ENCODE measurements around the gene THOC7.

Gene THOC7

DNA sequence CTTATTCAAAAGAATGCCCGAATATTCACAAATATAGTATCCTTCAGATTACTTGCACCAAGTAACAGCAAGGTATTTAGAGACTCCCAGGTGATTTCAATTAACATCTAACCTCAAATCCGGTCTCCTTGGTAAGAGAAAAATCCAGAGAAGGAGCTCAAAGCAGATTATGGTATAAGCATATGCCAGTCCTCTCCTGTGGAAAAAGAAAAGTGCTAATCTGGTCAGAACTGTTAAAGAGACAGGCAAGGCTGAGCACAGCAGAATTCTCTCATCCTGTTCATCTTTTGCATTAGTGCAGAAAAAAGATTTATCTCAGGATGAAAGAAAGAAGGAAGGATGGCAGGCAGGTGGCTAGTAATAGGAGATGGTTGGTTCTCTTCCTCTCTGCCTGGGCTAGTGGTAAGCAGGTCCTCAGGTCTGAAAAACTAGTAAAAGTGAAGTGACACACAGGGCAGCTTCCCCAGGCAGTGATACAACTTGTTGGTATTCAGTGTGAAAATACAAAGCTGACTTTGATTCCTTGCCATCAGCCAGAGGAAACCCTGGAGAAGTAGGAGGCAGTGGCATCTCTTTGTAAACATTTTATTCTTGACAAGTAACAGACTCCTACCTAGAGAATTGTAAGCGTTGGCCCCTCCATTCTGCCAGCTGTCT is 14.3 kb upstream of the THOC7 start:
- DNase-seq = no peak

DNA sequence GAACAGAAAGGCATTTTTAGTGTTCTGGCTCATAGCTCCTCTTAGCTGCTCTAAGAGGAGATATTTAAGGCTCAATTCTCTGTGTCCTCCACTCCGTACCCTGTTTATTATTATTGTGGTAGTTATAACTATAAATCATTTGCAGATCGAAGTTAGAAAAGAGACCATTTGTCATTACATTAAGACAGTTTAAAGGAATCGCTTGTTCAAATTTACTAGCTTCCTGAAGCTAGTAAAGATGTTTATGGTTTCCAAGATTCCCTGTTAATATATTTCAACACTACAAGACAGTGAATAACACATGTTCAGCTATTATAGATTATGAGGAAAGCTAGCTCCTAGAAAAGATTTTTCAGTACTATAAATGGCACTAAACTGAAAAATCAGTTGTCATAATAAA is 12.7 kb upstream of the THOC7 start:
- DNase-seq = no peak

DNA sequence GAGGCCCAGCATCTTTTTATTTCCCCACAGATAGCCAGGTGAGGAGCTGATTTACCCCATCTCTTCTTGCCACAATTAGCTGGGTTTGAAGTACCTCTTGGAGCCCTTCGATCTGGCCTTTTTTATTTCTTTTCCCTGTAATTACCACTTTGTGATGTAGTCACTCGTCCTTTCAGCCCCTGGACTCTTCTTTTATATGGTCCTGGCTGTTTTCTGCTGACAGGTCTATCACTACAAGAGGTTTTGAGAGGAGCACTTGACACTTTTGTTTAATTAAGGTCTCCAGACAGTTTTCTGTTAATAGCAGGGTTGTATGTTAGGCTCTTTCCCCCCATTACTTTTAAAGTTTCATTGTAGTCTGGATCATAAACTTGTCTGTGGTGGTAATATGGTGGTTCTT is 11.9 kb upstream of the THOC7 start:
- no peak for DNase-seq

DNA sequence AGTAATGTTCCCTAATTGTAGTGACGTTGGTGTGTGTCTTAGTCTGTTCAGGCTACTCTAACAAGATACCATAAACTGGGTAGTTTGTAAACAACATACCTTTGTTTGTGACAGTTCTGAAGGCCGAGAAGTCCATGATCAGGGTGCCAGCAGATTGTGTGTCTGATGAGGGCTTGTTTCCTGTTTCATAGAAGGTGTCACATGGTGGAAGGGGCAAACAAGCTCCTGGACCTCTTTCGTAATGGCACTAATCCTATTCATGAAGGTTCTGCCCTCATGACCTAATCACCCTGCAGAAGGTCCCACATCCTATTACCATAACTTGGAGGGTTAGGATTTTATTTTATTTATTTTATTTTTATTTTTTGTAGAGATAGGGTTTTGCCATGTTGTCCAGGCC is 11.2 kb upstream of the THOC7 start:
- peak; percentile 59 for DNase-seq

DNA sequence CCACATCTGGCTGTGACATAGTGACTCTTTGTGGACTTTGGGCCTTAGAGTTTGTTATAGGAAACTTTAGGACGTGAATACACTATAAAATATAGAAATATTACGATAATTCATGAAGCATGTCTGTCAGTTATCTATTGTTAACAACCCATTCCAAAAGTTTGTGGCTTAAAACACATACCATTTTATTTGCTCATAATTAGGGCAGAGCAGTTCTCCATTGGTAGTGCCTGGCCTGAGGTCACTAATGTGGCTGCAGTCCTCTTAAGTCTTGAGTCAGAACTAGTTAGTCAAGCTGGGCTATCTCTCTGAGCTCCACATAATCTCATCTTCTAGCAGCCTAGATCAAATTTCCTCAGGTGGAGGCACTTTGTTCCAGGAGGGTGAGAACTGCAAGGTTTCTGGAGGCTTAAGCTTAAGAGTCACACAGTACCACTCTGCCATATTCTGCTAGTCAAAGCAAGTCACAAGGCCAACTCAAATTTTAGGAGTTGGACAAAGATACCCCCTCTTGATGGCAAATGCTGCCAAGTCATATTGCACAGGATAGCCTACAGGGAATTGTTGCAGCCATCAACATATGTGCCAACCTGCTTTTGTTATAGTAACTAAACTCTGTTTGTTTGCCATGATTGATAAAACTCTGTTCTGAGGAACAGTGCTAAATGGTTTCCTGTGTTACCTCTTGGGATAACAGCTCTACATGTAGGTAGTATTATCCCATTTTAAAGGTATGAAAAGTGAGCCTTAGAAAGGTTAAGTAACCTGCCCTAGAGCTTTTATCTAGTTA is 8.7 kb upstream of the THOC7 start:
- no peak for DNase-seq

DNA sequence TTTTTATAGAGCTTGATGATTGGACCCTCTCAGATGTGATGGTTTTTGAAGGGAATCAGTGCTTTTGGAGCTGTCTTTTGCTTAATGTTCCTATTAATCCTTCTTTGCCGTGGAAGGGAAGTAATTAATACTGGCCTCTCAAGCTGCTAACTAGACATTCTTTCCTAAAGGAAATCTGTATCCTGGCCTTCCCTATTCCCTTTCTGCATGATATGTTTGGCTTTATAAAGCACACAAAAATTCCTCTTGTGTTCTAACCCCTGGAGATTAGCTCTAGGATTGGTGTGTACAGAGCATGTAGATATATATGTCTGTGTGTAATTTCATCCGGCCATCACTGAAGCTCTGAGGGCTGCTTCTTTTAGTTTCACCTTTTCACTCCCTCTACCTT is 7.0 kb upstream of the THOC7 start:
- no peak for DNase-seq

DNA sequence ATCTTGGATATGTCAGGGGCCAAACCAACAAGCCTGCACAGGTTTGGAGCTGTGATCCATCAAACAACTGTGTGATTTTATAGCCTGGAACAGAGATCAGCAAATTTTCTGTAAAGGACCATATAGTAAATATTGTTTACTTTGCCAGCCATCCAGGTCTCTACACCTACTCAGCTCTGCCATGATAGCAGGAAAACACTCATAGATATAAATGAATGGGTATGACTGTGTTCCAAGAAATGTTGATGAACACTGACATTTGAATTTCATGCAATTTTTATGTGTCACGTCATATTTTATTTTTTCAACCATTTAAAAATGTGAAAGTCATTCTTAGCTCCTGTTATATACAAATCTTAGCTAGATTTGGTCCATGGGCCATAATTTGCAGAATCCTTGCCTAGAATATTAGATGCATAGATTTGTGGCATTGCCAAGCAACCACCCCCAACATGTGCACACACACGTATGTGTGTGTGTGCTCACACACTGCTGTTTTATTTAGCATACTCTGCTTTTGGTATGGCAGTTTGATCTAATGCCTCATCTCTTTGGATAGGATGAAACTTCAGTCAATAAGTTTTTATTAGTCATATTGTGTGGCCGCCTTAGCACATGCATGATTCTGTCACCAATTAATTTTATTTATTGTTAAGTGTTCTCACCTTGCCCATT is 6.5 kb upstream of the THOC7 start:
- DNase-seq = no peak

DNA sequence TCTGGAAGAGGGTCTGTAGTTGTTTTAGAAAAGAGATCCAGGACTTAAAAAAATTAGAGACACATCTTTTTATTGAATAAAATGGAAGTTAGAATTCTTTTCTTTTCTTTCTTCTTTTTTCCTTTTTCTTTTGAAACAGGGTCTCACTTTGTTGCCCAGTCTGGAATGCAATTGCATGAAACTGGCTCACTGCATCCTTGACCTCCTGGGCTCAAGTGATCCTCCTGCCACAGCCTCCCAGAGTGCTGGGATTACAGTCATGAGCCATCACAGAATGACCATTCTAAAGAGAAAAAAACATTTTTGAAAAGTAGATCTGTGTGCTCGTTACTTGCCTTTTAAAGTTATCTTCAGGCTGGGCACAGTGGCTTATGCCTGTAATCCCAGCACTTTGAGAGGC is 3.6 kb upstream of the THOC7 start:
- no peak for DNase-seq

DNA sequence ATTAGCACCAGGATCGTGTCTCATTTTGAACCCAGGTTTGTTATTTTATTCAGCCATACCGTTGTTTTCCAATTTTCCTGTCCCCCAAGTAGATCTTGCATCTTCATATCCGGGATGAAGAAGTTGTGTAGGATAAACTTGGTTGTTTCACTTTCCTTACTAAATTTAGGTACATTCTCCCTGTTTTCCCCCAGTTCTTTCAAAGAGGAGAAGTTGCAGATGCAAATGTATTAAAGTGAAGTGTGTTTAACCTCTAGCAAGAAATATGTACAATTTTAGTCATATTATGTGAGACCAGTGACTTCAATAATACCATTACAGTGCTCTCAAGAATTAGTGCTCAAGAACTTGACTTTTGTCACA is 1.3 kb upstream of the THOC7 start:
- peak; percentile 53 for DNase-seq

DNA sequence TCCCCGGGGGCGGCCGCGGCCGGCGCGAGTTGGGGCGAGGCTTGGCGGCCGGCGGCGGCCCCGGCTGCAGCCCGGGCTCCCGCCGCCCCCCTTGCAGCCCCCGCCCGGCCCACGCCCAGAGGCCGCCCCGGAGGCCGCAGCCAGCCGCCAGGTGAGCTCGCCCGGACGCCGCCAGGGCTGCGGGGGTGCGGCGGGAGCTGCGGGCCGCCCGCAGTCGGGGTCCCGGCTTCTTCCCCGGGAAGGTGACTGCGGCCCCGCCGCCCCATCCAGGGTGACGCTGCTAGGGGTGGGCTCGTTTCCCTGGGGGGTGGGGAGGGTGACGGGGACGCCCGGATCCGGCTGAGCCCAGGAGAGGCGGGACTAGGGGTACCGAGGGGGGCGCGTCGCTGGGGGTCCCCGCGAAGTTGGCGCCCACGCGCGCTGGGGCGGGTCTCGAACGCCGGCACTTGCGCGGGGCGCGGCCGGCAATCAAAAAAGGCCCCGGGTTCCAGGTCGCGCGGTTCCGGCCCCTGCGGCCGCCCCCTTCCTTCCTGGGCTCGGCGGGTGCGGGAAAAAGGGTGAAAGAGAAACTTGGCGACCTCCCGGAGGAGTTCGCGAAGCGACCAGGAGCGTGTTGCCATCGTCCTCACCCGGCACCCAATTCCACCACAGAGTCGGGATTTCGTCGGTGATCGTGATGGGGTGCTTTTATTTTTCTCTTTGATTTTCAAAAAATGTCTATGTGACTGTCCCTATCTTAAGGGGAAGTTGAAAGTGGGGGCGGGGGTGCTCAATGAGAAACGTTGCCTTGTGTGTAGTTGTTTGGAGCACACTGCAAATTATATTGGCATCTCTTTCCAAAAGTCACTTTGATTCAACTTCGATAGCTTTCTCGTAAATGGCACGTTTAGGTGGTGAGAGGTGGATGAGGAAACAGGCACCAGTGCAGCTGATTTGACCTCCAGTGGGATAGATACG is 681 bp upstream of the THOC7 start:
- DNase-seq = peak; percentile 45

DNA sequence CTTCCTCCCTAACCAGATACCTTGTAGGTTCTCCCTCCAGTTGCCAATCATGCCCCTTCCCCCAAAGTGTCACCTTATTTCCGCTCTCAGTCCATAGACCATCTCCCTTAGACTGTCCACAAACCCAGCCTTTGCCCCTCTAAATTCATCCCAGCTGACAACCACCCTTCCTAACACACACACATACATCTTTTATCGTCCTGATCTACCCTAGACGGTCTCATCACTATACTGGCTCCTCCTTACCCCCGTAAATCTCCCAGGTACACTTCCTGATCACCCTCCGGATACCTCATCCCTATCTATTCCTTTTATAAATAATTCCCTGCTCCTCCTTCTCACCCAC is 828 bp downstream of the THOC7 start:
- DNase-seq = no peak

DNA sequence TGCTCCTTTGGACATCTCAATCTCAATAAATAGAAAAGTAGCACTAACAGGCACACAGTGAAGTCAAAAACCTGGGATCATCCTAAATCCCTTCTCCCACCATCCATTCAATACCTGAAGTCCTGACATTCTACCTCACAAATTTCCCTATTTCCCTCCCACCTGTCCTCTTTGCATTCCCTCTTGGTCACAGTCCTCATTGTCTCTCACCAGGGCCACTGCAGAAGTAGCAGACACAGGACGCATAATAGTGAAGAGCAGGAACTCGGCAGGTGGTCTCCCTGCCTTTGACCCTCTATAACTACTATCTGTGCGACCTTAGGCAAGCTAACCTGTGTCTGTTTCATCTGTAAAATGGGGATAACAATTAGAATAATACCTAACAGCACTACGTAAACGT is 2.3 kb downstream of the THOC7 start:
- DNase-seq = no peak

DNA sequence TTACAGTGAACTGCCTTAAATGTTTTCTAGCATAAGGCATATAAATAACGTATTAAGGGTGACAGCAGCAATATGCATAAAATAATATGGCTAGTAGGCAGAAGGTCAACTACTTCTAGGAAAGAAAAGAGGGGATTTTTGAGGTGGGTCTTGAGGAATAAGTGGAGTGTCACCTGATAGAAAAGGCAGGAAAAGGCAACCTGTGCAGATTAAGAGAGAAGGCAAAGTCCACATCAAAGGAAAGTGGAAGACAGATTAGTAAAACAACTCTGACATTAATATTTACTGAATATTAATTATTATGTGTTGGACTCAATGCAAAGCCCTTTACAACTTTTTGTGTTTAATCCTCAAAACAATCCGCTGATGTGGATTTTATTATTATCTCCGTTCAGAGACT is 2.8 kb downstream of the THOC7 start:
- no peak for DNase-seq

DNA sequence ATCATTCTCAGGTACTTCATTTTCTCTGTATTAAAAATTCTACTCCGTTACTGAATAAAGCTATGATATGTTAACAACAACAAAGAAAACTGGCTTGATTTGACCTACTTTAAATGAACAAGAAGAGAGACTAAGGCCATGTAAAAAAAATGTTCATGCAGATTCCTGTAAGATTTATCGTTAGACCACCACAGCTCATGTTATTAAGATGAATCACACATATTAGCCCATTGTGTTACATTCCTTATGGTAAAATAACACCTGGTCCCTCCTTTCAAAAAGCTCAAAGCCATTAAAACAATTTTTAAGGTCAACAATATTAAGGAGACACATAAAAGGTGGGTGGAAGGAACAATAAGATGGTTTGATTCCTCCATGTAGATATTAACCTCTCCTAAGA is 6.3 kb downstream of the THOC7 start:
- no peak for DNase-seq

DNA sequence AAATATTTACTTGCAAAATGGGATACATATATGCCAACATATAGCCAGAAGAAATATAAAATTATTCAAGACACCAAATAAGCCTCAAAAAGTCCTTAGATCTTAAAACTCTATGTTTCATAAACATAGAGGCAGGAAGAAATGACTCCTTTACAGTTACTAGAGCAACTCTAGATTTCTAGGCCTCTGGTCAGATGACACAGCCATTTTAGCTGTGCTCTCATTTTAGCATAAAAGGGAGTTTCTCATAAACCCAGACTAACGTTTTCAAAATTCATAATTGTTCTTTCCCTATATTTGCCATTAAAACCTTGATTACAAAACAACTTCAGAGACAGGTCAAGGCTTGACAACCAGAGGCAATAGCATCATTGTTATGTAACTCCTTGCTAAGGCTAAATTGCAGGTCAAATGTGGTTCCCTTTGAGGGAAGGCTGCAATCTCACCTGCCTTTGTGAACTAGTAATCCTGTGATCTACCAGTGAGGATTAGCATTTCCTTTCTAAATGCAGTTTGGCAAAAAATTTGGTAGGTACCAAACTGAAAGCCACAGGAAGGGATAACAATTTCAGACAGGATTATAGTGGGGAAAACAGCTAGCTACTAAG is 8.2 kb downstream of the THOC7 start:
- no peak for DNase-seq

DNA sequence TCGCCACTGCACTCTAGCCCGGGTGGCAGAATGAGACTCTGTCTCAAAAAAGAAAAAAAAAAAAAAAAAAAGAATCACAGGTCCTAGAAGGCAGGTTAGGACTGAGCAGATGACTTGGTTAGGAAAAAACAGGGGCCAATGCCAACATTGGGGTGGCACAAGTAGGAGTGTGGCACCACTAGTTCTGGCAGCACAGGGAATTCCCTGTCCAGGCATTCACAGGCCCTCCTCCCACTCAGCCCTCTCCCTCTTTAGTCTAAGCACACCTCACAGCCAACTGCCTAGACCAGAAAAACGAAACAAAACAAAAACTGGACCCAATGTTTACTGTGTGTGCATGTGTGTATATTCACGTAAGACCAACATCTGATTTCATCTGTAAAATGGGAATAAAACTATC is 10.5 kb downstream of the THOC7 start:
- no peak for DNase-seq

DNA sequence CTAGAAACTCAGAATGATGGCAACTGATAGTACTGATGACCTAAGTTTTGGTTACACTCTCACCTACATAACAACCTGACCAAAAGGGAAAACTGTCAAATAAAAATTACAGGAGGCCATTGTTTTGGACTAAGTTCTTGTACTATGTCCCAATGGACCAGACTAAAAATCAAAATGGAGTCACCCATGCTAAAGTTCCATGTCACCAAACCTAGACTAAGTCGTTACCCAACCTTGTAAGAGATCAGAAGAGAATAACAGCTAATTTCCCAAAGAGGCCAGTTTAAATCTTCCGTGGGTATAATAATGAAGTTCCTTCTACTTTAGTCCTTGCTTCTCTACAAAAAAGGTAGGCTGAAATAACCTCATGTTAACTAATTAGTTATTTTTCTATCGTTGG is 12.3 kb downstream of the THOC7 start:
- DNase-seq = no peak

DNA sequence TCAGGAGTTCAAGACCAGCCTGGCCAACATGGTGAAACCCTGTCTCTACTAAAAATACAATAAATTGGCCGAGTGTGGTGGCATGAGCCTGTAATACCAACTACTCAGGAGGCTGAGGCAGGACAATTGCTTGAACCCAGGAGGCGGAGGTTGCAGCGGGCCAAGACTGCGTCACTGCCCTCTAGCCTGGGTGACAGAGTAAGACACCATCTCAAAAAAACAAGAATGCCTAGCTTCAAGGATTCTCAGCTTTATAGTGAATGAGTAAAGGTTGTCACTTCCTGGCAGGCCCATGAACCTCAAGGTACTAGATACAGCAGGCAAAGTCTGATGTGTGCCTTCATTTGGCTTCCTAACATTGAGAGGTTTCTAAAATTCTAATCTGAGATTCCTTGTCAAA is 14.4 kb downstream of the THOC7 start:
- DNase-seq = no peak

DNA sequence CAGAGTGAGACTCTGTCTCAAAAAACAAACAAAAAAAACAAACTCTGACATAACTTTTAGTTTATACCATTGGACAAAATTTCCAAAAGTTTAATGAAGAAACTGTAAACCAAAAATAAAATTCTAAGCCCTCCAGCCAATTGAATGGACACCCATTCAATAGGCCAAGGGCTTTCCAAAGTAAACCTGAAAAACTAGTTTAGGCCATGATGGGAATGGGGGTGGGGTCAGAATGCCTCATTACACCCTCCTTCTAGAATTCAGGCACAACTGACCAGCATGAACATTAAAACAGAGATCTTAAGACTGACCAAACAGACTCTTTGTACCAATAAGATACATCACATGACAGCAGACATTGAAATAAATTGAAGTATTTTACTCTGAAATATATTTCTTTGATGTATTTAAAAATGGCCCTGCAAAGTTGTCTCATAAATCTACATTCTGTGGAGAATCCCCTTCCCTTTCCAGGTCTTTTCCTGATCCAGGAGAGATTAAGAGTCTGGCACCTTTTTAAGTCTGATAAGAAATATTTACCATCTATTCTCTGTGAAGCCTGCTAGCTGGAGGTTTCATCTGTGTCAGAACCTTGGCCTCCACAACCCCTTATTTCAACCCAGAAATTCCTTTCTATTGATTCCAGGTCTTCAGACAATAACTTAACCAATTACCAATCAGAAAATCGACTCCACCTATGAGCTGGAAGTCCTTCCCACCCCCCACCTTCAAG is 15.7 kb downstream of the THOC7 start:
- no peak for DNase-seq

DNA sequence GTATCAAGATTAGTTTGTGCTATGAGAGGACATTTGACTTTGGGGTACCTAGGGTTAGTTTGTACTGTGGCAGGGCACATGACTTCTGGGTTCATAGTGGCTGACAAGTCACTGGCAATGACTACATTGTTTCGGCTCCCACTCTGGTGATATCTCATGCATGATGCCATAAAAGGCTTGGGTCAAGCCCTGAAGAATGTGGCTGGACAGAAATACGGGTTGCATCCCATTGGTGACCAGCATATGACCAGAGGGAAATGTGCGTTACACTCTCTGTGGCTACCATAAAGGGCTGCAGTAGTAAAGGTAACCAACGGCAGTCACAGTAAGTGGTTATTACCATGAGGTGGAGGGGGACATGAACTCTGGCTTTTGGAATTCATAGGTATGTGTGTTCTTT is 18.4 kb downstream of the THOC7 start:
- DNase-seq = no peak

DNA sequence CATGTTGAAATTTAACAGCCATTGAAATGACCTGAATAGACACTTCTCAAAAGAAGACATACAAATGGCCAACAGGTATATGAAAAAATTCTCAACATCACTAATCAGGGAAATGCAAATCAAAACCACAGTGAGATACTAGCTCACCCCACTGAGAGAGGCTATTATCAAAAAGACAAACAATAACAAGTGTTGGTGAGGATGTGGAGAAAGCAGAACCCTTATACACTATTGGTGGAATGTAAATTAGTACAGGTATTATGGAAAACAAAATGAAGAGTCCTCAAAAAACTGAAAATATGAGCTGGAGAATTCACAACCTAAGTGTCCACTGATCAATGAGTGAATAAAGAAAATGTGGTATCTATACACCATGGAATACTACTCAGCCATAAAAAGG is 21.5 kb downstream of the THOC7 start:
- no peak for DNase-seq

DNA sequence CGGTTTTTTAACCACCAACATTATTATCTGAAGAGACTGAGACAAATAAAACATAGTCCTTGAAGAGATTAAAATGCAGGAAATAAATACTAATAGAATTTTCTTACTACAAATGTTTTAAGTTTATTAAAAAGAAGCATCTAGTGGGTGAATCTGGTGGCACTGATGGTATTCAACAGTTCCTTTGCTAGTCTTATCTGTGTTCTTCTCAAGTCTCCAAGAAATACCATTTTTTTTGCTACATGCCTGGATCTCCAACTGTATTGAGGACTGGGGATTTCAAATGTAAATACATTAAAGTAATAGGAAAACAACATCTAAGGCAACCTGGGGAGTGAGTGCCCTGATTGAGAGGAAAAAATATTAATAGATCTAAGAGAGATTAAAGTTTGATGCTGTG is 21.9 kb downstream of the THOC7 start:
- DNase-seq = no peak

Measured in inflammatory macrophage treated with lipopolysaccharide for 4 hours (primary cell).